GM19035 (cell line): Measurements from ENCODE around the gene RBM43.

Experiments used
- ATAC-seq: cut with Tn5 transposase; IDR thresholded peaks from one replicate; pipeline ENCODE4 v1.9.1; 2021; ENCODE audit not compliant: unreplicated experiment

Gene RBM43

DNA sequence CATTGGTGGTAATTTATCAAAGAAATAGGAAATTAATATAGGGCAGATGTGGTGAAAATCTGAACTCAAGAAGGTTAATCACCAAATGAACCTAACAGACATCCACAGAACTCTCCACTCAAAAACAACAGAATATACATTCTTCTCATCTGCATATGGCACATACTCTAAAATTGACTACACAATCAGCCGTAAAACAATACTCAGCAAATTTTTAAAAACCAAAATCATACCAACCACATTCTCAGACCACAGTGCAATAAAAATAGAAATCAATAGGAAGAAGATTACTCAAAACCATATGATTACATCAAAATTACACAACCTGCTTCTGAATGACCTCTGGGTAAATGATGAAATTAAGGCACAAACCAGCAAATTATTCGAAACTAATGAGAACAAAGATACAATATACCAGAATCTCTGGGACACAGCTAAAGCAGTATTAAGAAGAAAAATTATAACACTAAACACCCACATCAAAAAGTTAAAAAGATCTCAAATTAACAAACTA, 31.0 kb downstream of the RBM43 start:
- no peak for ATAC-seq

DNA sequence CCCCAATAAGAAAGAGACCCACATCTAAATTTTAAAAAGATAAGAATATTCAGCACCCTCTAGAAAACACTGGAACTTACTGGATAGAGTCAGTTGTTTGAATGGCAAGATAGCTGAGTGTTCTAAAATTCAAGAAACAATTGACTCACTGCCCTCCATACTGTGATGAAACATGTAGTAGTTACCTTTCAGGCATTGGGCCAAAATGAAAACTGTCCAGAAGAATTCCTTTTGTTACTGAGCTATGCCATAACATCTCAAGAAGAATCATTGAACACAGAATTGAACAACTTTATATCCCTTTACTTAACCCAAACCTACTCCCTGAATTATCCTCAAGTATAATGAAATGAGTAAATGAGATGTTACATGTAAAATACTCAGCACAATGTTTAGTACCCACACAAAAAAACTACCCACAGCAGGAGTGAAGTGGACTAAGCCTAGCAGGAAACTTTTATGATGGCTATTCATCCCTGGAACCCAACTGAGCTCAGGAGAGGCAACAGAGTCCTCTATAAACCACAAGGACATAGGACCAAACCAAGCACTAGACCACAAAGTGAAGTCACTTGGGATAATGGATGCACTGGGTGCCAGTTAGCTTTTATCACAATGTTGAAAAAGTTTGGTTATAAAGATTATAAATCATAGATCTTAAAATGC, 32.7 kb downstream of the RBM43 start:
- ATAC-seq = no peak

DNA sequence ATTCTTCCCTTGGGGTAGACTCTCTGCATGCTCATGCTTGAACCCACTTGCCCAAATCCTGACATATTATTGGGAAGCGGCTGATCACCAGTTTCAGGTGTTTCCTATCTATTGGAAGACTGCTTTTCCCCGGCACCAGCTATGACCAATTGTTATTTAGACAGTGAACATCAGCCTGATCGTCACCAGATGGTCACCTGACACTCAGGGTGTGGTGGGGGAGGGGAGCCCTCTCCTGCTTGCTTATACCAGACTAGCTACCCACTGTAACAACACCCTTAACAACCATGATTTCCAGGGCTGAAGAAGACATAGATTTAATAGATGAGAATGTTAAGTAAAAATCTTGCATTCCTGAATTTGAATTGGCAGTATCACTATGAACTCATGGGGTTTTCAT, 44.3 kb downstream of the RBM43 start:
- no peak for ATAC-seq

DNA sequence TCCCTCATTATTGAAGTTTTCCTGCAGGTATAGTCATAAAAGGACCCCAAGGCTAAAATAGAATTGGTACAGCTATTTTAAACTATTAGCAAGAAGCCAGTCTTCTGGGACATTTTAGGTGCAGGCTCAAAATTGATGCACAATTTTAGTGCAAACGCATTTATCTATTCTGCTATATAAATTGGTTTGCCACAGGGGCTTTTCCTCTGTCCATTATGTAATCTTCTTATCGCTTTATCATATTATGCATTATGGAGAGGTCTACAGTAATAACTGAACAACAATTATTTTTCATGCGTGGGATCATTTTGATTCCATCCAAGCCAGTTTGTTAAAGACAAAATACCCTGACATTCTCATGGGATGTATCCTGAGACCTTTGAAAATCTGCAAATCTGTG, 54.6 kb downstream of the RBM43 start:
- no peak for ATAC-seq

DNA sequence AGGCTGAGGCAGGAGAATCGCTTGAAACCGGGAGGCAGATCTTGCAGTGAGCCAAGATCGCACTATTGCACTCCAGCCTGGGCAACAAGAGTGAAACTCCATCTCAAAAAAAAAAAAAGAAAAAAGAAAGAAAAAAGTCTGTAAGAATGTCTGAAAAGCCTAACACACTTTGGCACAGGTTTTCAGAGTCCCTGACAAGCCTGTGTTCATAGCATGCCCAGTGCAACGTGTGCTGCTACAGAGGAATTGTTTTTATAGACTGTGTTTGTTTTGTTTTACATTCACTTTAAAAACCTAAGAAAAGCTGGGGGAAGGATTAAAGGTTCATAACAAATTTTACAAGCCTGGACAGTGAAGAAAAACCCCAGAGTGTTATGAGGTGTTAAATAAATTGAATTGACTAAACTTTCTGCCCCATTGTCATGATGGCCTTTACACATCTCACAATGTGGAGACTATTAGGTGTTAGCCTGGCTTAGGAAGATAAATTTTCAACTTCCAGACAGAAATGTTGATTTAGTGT, 55.2 kb downstream of the RBM43 start:
- no peak for ATAC-seq

DNA sequence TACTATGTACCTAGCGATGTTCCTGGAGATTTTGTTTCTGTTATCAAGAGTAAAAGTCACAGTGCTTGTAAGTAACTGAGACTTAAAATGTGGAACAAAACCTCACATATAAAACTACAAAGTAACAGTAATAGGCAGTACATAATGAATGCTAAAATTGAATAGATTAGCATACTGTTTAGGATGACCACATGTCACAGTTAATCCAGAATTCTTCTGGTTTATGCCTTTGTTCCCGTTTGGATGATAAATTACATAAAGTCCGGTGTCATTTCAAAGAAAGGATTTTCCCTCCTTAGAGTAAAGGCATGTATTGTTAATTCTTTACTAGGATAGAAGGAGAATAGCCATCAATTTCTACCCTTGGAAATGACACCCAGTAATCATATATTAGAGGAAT, 56.1 kb downstream of the RBM43 start:
- ATAC-seq = no peak

DNA sequence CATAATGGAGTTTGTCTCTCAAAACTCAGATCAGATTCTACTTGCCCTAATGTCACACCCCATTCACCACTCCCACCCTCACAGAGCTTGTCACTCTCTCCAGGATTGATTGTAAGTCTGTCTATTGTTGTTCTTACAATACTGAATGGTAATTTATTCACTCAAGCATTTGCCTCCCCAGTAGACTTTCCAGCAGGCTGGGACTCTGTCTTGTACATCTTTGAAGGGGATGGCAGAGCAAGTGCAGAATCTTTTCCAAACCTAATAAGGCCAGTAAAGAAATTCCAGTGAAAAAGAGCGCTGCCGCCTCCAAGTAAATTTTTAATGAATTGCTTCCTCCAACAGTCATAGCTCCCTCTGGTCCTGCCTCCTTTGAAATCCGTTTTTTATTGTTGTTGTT, 56.9 kb downstream of the RBM43 start:
- ATAC-seq = no peak

DNA sequence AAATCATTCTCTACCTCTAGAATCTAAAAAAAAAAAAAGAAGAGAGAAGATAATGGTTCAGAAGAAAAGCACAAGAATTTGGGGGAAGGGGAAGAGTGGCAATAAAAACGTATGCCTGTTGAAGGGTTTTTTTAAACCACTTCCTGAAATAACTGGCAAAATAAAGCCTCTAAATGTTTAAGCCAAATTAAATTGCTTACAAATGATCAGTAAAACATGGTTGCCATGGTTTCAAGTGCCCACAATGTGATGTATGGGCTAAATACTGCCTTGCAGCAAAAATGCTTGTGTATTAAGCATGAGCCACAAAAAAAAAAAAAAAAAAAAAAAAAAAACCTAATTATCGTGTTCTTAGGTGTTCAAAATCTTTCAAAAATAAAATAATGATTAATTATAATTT, 60.8 kb downstream of the RBM43 start:
- ATAC-seq = no peak

DNA sequence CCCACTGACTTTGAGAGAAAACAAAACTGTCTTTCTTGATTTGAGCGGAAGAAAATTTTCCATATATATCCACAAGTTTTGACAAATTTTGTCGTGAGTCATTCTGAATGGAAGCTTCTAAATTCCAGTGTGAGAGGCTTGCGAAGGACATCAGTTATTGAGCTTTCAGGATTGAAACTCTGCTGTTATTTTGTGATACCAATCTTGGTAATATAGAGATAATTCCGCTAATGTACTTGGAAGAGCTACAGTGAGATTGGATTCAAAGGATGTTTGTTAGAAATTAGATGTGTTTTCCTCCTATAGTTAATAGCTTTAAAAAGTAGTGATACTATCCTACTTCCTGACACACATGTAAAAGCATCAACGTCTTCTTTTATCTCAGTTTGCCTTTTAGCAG, 61.4 kb downstream of the RBM43 start:
- ATAC-seq = no peak

DNA sequence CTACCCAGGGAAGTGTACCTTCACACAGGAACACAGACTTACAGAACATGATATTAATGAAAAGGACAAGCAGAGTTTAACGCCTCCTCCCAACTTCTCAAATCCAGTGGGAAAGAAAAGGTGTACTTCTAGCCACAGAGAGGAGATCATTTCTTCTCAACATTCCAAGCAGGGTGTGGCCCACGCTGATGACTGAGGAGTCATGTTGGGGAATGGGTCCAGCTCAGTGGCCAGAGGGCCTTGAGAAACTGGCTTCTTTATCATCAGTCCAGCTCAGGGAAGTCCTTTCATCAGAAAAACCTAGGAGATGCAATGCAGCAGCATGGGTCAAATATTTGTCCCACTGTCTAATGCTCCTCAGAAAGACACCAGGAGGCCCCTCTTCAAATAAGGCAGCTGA, 63.0 kb downstream of the RBM43 start:
- ATAC-seq = no peak
